Hematopoietic multipotent progenitor cell treated with erythropoietin and hydrocortisone succinate and interleukin-3 and kit ligand, for 15 days (in vitro differentiated cells): ENCODE data around the gene PAX2.

Source experiments
- DNase-seq: peaks from one replicate; pipeline ENCODE4 v3.0.0-alpha.2; 2015; ENCODE audit warnings: low spot score

PAX2 gene

GRCh38 chr10:100791369-100792058, 46.1 kb downstream of the PAX2 start:
- no peak for DNase-seq

DNA sequence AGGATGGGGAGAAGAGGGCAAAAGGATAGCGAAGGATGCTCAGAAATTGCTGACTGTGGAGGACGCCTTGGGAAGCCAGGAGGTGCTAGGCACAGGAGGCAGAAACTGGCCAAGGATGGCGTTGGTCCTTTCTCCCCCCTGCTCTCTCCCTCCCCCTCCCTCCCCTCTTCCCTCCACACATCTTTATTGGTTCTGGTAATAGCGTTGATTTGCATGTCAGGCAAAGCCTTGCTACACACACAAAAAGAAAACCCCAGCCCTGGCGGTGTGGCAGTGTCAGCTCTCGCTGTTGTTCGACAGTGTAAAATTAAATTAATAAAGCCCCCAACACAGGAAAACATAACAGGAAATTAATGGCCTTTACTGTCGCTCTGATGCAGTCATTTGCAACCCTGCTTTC, 47.2 kb downstream of the PAX2 start:
- DNase-seq: no peak

DNA sequence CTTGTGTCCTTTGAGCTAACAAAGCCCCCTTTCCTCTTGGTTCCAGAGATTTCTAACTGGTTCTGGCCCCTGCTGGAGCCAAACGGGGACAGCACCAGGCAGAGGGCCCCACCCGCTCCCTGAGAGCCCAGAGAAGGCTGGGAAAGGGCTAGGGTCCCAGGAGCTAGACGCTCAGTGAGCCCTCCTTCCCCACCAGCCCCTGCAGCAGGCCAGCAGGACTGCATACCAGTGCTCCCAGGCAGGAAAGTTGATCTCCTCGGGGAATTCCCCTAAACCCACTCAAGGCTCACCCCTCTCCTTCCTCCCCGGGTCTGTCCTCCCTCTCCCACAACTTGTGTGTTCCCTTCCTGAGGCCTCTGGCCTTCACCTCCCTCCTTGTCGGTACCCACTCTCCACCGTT, 47.7 kb downstream of the PAX2 start:
- DNase-seq: no peak

- no peak for DNase-seq
Observed at GRCh38 chr10:100799881-100800280, 54.5 kb downstream of the PAX2 start.

GRCh38 chr10:100800931-100801330, 55.5 kb downstream of the PAX2 start:
- DNase-seq: no peak

DNA sequence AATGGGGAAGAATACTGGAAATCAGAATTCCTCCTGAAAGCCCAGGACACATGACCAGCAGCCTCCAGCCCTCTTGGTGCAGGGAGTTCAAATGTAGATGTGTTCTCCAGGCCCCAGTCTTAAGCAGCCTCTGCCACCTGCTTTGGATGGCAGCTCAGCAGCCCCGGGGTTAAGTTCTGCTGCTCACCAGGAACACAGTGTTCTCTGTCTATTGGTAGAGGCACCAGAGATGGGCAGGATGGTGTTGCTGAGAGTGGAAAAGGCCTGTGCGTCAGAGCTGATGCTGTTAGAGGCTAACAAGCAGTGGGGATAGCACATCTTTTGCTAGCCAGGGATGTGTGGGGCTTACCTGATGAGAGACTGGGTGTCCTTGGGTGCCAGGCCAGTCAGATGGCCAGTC, 56.8 kb downstream of the PAX2 start:
- DNase-seq: no peak

DNA sequence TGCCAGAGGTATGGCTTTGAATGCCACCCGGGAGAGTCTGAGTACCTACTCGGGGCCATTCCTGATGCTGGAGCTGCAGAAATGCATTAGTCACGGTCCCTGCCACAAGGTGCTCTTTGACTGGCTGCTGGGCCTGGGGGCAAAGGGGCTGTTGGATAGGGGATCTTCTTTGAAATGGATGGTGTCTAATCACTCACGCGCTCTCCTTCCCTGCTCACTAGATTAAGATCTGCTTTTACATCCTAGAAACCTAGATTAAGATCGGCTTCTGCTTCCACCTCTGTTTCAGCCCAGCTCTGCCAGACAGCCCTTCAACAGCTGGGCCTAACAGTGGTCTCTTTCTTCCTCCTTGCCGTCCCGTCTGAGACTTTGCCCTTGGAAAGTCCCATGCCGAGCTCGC, 57.2 kb downstream of the PAX2 start:
- DNase-seq: no peak

DNA sequence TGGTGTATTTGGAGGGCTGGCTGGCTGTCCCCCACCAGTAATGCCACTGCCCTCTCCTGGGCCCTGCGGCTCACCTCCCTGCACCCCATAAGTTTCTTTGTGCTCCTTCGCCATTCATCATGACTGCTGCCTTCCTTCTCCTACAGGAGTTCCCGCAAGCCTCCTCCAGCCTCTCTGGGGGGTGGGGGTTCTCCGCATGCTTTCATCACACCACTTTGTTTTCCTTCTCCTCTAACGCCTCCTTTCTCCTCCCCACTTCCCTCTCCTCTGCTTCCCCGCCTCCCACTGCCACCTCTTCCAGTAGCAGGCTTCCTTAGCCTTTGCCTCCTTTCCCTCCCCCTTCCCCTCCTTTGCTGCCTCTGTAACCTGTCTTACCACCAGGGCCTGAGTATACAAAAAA, 58.1 kb downstream of the PAX2 start:
- no peak for DNase-seq

DNA sequence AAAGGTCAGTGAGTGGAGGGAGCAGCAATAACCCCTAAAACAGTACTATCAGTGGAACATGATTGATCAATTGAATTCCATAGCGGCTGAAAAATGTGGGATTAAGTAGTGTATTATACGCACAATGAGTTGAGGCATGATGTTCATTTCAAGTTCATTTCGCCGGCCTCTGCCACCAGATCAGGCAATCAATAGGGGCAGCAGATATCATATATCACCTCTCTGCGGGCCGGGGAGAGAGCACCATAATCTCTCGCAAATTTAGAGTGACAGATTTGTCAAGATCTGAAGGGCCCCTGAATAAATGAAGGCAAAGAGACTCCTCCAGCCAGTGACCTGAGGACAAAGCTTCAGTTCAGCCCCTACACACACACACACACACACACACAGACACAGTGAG, 58.5 kb downstream of the PAX2 start:
- DNase-seq: no peak

DNA sequence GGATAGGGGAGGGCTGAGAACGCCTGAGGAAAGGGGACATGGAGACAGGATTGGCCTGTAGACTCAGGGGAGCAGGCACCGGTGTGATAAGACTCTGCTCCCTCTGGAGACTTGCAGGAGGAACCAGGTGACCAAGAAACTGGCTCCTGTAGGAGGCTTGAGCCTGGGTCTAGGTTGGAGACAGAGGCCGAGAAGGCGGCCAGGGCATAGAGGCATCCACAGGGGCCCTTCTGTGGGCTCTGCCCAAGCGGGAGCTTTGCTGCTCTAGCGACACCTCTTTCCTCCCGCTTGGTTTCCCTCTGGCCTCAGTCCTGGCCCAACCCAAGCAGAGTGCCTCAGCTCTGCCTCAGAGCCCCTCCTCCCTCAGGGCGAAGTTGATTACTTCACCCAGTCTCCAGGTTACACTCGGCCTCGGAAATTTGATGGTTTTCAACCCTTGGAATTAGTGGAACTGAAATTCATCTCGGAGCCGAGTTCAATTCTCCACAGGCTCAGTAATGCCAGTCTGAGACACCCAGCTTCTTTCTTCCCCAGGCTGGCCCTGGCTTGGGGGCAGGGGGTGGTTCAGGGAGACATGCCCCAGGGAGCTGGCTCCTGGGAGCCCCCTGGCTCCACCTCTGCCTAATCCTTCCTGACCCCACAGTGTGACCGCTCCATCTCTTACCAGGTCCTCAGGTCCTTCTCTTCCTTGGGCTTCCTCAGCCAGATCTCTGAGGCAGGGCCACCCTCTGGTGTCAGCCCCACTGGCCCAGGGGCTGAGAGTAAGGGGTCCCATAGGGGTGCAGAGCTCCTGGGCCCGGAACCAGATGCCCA, 60.4 kb downstream of the PAX2 start:
- DNase-seq: no peak

DNA sequence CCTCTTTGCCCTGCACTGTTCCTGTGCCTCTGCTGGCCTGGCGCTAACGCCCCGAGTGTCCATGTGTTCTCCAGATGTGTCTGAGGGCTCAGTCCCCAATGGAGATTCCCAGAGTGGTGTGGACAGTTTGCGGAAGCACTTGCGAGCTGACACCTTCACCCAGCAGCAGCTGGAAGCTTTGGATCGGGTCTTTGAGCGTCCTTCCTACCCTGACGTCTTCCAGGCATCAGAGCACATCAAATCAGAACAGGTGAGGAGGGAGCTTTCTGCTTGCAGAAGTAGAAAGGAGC, 60.9 kb downstream of the PAX2 start:
- no peak for DNase-seq

- no peak for DNase-seq
Observed at GRCh38 chr10:100807241-100807951, 62.0 kb downstream of the PAX2 start.

GRCh38 chr10:100808876-100809275, 63.5 kb downstream of the PAX2 start:
- no peak for DNase-seq

DNA sequence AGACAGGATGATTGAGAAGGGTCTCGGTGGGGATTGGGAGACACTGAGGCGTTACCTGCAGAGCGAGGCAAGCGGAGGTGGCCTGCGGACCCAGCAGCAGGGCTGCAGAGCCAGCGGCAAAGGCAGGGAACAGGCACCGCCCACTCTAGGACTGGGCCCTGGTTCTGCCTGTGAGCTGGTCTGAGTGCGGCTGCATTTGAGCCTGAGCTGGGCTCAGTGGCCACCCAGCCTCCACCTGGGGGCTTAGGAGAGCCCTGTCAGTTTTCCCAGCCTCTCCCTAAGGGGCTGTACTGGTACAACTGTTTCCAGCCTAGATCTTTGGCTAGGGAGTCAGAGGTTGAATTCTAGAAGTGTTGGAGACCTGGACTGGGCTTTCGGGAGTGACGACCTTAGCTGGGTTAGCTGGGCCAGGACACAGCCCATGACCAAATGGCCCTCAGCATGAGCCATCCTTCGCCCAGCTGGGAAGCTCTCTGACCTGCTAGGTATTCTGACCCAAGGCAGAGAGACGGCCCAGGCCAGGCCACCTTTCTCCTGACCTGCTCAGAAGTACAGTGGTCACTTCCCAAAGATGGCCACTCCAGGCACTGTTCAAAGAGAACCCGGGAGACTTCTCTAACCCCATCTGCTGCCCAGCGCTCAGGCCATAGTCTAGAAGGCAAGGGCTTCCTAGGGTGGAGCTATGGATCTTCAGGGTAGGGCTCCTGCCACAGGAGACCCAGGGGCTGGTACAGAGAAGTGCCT, 64.9 kb downstream of the PAX2 start:
- no peak for DNase-seq

DNA sequence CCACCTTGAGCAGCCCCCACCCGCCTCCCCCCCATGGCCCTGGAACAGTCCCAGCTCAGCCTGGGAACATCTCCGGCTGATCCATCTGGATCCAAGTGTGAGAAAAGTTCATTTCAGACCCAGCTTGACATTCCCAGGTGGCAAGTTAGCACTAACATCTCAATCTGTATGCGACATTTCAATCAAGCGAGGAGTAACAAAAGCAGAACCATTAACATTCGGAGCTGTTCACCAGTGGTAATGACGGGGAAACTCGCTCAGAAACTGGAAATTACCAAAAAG, 65.4 kb downstream of the PAX2 start:
- no peak for DNase-seq

GRCh38 chr10:100811261-100811660, 65.9 kb downstream of the PAX2 start:
- no peak for DNase-seq

DNA sequence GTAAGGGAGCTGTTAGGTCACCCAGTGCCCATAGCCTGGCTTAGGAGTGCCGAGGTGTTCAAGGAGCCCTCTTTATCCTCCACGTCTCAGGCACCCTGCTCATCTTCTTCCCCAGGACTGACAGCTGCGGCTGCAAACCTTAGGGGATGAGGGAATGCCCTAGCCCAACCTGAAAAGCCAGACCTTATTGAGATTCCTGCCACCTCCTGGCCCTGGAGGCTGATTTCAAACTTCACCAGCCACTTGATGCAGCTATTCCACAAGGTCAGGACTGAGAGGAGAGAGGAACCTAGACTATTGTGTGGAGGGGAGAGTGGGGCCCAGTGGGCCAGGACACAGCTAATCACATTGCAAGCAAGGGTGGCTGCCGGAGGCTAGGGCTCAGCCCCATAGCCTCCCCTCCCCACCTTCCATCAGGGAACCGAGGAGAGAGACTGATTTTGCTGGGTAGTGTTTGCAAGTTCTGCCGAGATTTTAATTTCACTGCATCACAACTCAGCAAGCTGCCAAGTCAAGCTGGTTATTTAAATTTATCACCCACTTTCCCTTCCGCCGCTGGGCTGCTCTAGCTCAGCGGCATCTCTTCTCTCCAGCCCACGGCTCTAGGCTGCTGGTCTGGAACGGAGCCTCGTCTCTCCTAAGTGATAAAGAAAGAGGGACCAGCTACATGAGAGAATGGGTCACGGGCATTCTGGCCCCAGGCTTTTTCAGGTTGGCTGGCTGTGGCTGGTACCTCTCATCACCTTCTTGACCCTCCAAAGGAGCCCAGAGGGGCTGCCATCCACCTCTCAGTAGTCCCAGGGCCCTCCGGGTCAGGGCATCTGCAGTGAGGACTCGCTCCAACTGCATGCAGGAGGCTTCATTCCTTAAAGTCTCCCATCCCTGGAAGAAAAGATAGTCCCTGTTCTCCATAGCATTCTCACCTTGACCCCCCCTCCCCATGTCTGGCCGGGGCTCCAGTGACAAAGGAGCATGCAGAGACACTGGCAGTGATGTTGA, 66.7 kb downstream of the PAX2 start:
- DNase-seq: no peak

DNA sequence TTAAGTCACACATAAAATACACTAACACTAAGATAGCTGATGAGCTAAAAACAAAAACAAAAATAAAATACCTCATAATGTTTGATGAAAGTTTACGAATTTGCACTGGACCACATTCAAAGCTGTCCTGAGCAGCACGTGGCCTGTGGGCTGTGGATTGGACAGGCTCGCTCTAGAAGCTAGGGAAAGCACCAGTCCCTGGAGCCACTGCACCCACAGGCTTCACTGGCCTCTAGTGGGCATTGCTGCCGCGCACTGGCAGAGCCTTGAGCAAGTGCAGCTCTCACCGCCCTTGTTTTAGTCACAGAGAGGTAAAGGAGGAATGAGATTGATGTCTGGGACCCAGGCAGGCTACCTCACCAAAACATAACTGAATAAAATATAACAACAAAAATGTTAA, 67.6 kb downstream of the PAX2 start:
- DNase-seq: no peak

DNA sequence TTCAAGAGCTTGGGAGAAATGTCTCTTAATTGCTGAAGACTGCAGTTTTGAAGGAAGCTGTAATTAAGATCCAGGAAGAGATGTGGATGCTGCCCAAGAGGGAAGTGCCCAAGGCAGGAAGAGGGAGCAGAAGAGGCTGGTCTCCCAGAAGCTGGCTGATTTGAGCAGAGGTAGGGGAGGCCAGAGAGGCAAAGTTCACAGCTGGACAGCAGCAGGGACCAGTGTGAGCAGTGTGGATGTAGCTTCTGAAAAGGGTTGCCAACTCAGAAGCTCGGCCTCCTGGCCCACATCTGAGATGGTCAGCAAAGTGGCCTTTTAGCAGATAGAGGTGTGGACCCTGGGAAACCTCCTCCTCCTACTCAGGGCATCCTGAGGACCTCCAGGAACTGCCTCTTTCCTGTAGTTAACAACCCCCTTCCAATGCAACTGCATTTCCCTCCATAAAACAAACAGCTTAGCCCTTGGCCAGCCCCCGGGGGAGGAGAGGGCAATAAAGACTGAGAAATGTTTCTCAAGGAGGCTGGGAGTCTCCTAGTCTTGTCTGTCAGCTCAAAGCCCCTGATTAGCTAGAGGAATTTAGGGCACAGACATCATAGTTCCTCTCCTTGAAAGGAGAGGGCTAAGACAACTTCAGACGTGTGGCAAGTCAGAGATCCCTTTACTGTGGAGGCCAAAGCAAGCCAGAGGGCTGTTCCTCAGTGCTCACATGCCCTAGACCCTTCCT, 69.5 kb downstream of the PAX2 start:
- DNase-seq: no peak

DNA sequence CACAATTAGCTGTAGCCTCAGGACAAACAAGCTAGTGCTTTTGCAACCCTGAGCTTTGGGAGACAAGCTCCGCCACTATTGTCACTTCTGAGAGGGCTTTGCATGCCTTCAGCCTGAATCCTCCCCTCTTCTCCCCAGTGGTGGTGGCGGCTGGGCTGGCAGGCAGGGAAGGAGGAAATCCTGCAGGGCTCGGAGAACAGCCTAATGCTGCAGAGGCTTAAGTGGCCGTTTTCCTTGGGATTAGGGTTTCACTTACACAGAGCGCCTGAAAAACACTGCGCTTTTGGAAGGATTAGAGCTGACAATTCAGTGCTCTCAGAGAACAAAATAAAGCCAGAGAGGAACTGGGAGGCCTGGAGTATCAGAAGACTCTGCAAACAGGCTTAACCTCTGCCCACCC, 71.3 kb downstream of the PAX2 start:
- DNase-seq: no peak

GRCh38 chr10:100817268-100817839, 72.0 kb downstream of the PAX2 start:
- DNase-seq: no peak
